K562 (cell line): ENCODE results near the gene ASB7. TPM values are rescaled to one million over a fixed set of nuclear protein-coding genes. Genes with fewer than 3 reads are reported as not detected.

Experiments used
- ATF3 ChIP-seq, 2 experiments: fragments of 450-650 bp in 1 of 2; sonication (generic) in 1 of 2; formaldehyde crosslinking in 1 of 2; IDR thresholded peaks in 1 of 2; conservative IDR thresholded peaks in 1 of 2; 2 replicates each; pipeline versions ENCODE4 v1.6.1 to v1.8.1; 2016 to 2023; ENCODE audit warnings: mild to moderate bottlenecking in 2 of 2, moderate library complexity in 2 of 2, inconsistent platforms in 1 of 2, missing genetic modification reagents in 1 of 2
- FOSL1 ChIP-seq: fragments of 200-800 bp; sonication (Bioruptor generic); conservative IDR thresholded peaks from 2 replicates; pipeline ENCODE4 v1.6.1; 2016; ENCODE audit warnings: missing genetic modification characterization, missing compliant biosample characterization
- NCOA4 ChIP-seq: fragments of 450-650 bp; IDR thresholded peaks from 2 replicates; pipeline ENCODE4 v1.6.1; 2018; ENCODE audit warnings: mild to moderate bottlenecking; ENCODE audit not compliant: partially characterized antibody
- RAD21 ChIP-seq, 2 experiments: fragments of 250-450 bp in 1 of 2; fragments of 450-650 bp in 1 of 2; sonication (Bioruptor Pico) in 1 of 2; formaldehyde crosslinking in 1 of 2; IDR thresholded peaks in 1 of 2; conservative IDR thresholded peaks in 1 of 2; 2 replicates each; pipeline versions ENCODE4 v1.4.0 to v1.8.0; 2020 to 2022; ENCODE audit warnings: mild to moderate bottlenecking in 2 of 2, moderate library complexity in 1 of 2
- REST ChIP-seq, 2 experiments: fragments of 450-650 bp; formaldehyde crosslinking in 1 of 2; IDR thresholded peaks; 2 replicates each; pipeline versions ENCODE4 v1.4.0 to v1.6.1; 2014 to 2020; ENCODE audit warnings: mild to moderate bottlenecking in 2 of 2, borderline replicate concordance in 1 of 2, low read depth in 1 of 2
- ZNF384 ChIP-seq: IDR thresholded peaks from 2 replicates; pipeline ENCODE4 v1.6.1; 2012; ENCODE audit warnings: low read depth, low read length, improper control_type of control experiment
- ZNF75A ChIP-seq: fragments of 450-650 bp; formaldehyde crosslinking; IDR thresholded peaks from 2 replicates; pipeline ENCODE4 v1.4.0; 2020; ENCODE audit warnings: mild to moderate bottlenecking
- polyA plus RNA-seq, 8 experiments: library from polyadenylated mRNA; depleted of rRNA in 4 of 8; stranded (reverse) in 5 of 8; unstranded in 3 of 8; fragments of >200 nt; fragmentation: Nextera tagmentation in 2 of 8; fragmentation: Illumina TruSeq in 1 of 8; extraction: Ambion mirVana in 2 of 8; extraction: Trizol in 1 of 8; gene quantifications; 2 replicates each; pipeline versions ENCODE4 v1.2.1 to v1.2.3, GENCODE V29; 2011 to 2014; ENCODE audit warnings: inconsistent platforms in 1 of 8, missing spikeins in 1 of 8
- total RNA-seq, 7 experiments: library from RNA; depleted of rRNA in 6 of 7; stranded (reverse); fragments of >200 nt in 6 of 7; fragmentation: Illumina TruSeq in 2 of 7; extraction: Trizol in 2 of 7; gene quantifications; 2 replicates each; pipeline versions ENCODE4 v1.2.1 to v1.2.3, GENCODE V29; 2011 to 2021; ENCODE audit warnings: low replicate concordance in 1 of 7

The ASB7 gene
- total and polyA plus RNA-seq, 9 of the 15 experiments (the other 6 are each of a cell fraction or from before 2014, with no cell fraction given) = 1.8 to 10.1 (median 6.8) TPM

GRCh38 chr15:100671858-100672543, 69.6 kb downstream of the ASB7 start (continued):
- peak; percentile 59; the same call in 1 of the 2 replicates for TF ChIP-seq REST (IDR thresholded peaks at IDR 0.05; ENCODE audit: borderline replicate concordance)
- no peak for TF ChIP-seq REST (CRISPR knock-in tag; IDR thresholded peaks at IDR 0.05; ENCODE audit: low read depth)
- TF ChIP-seq NCOA4 = no peak
- 0 out of 2 replicates have a peak, but pooled peaks have one; percentile 15 for TF ChIP-seq FOSL1 (tag)
- TF ChIP-seq RAD21 (CRISPR knock-in tag; conservative IDR thresholded peaks at IDR 0.05 in 1 of 2, IDR thresholded peaks at IDR 0.05 in 1 of 2) = peak; percentile 52 to 79
- TF ChIP-seq ATF3 (IDR thresholded peaks at IDR 0.05) = 0 out of 2 replicates have a peak, but pooled peaks have one; percentile 14
- TF ChIP-seq ATF3 (CRISPR knock-in tag; conservative IDR thresholded peaks at IDR 0.05) = no peak
- TF ChIP-seq ZNF384 = peak; percentile 21; the same call in 1 of the 2 replicates
- TF ChIP-seq ZNF75A = no peak
